Liver (tissue), 9 donors: ENCODE measurements around the gene ADCY9. TPM values are rescaled to one million over a fixed set of nuclear protein-coding genes. Genes with fewer than 3 reads are reported as not detected.

Source experiments
- DNase-seq: peaks from one replicate; pipeline ENCODE4 v3.0.0-alpha.2; 2017; ENCODE audit warnings: low spot score
- H3K27ac ChIP-seq, 2 donors: one replicate each; pipeline ENCODE4 v1.7.0; 2013; ENCODE audit warnings: inconsistent platforms in 2 of 2, low read length in 2 of 2, control low read depth in 1 of 2, low read depth in 1 of 2, mild to moderate bottlenecking in 1 of 2
- H3K27me3 ChIP-seq, 4 donors: one replicate each; pipeline versions ENCODE4 v1.6.1 to v1.7.0; 2013; ENCODE audit warnings: low read length in 3 of 4, inconsistent platforms in 1 of 4, mild to moderate bottlenecking in 1 of 4, moderate library complexity in 1 of 4; ENCODE audit not compliant: control insufficient read depth in 4 of 4, insufficient read depth in 4 of 4
- H3K36me3 ChIP-seq, 4 donors: one replicate each; pipeline versions ENCODE4 v1.6.1 to v1.7.0; 2013; ENCODE audit warnings: low read length in 3 of 4, mild to moderate bottlenecking in 3 of 4, low read depth in 1 of 4, moderate library complexity in 1 of 4; ENCODE audit not compliant: control insufficient read depth in 4 of 4, insufficient read depth in 3 of 4
- H3K4me1 ChIP-seq, 4 donors: one replicate each; pipeline versions ENCODE4 v1.6.1 to v1.7.0; 2013; ENCODE audit warnings: low read length in 3 of 4, mild to moderate bottlenecking in 3 of 4, moderate library complexity in 1 of 4; ENCODE audit not compliant: control insufficient read depth in 4 of 4, insufficient read depth in 4 of 4
- H3K4me3 ChIP-seq, 3 donors: one replicate each; pipeline versions ENCODE4 v1.6.1 to v1.7.0; 2013; ENCODE audit warnings: low read length in 3 of 3, control low read depth in 1 of 3, low read depth in 1 of 3, mild to moderate bottlenecking in 1 of 3
- H3K9ac ChIP-seq, 2 donors: one replicate each; pipeline ENCODE4 v1.7.0; 2013; ENCODE audit warnings: low read length in 2 of 2, mild to moderate bottlenecking in 2 of 2, moderate library complexity in 2 of 2, control low read depth in 1 of 2, low read depth in 1 of 2
- H3K9me3 ChIP-seq, 4 donors: one replicate each; pipeline versions ENCODE4 v1.6.1 to v1.7.0; 2013; ENCODE audit warnings: low read length in 3 of 4; ENCODE audit not compliant: control insufficient read depth in 4 of 4
- ATF3 ChIP-seq: IDR thresholded peaks from 2 replicates; pipeline ENCODE4 v1.6.1; 2016; ENCODE audit warnings: antibody characterized with exemption
- CTCF ChIP-seq: fragments of 150-350 bp; IDR thresholded peaks from 2 replicates; pipeline ENCODE4 v1.5.1; 2017; ENCODE audit warnings: improper control_type of control experiment, low read depth, low read length; ENCODE audit not compliant: missing input control
- EGR1 ChIP-seq, 2 donors: IDR thresholded peaks; 2 replicates each; pipeline ENCODE4 v1.6.1; 2016 to 2018; ENCODE audit warnings: antibody characterized with exemption in 2 of 2, low read depth in 2 of 2
- FOXA1 ChIP-seq: IDR thresholded peaks from 2 replicates; pipeline ENCODE4 v1.6.1; 2016; ENCODE audit warnings: antibody characterized with exemption
- FOXA2 ChIP-seq: IDR thresholded peaks from 2 replicates; pipeline ENCODE4 v1.6.1; 2016; ENCODE audit warnings: antibody characterized with exemption
- GABPA ChIP-seq, 2 donors: IDR thresholded peaks in 1 of 2; conservative IDR thresholded peaks in 1 of 2; 2 replicates each; pipeline ENCODE4 v1.6.1; 2016; ENCODE audit warnings: antibody characterized with exemption in 2 of 2, mild to moderate bottlenecking in 1 of 2, moderate library complexity in 1 of 2
- HNF4G ChIP-seq: IDR thresholded peaks from 2 replicates; pipeline ENCODE4 v1.6.1; 2016; ENCODE audit warnings: antibody characterized with exemption
- JUND ChIP-seq, 2 donors: IDR thresholded peaks; 2 replicates each; pipeline ENCODE4 v1.6.1; 2016; ENCODE audit warnings: antibody characterized with exemption in 2 of 2
- MAX ChIP-seq: IDR thresholded peaks from 2 replicates; pipeline ENCODE4 v1.6.1; 2016; ENCODE audit warnings: antibody characterized with exemption
- NR2F2 ChIP-seq: IDR thresholded peaks from 2 replicates; pipeline ENCODE4 v1.6.1; 2016; ENCODE audit warnings: antibody characterized with exemption
- RAD21 ChIP-seq, 2 donors: IDR thresholded peaks; 2 replicates each; pipeline ENCODE4 v1.6.1; 2016; ENCODE audit warnings: antibody characterized with exemption in 2 of 2, mild to moderate bottlenecking in 2 of 2
- REST ChIP-seq: IDR thresholded peaks from 2 replicates; pipeline ENCODE4 v1.6.1; 2016; ENCODE audit warnings: antibody characterized with exemption, mild to moderate bottlenecking
- RXRA ChIP-seq, 2 donors: IDR thresholded peaks; 2 replicates each; pipeline ENCODE4 v1.6.1; 2017 to 2018; ENCODE audit warnings: antibody characterized with exemption in 2 of 2, mild to moderate bottlenecking in 1 of 2
- SP1 ChIP-seq: IDR thresholded peaks from 2 replicates; pipeline ENCODE4 v1.6.1; 2018; ENCODE audit warnings: antibody characterized with exemption, mild to moderate bottlenecking
- YY1 ChIP-seq: IDR thresholded peaks from 2 replicates; pipeline ENCODE4 v1.6.1; 2016; ENCODE audit warnings: antibody characterized with exemption, mild to moderate bottlenecking
- ZBTB33 ChIP-seq: IDR thresholded peaks from 2 replicates; pipeline ENCODE4 v1.6.1; 2016; ENCODE audit warnings: antibody characterized with exemption
- WGBS: extraction: QIAGEN DNeasy Blood & Tissue Kit; methylation state at CpG from one replicate; pipeline ENCODE4 v1.1.7; 2013; 5-methylcytosine and 5-hydroxymethylcytosine counted together
- polyA plus RNA-seq, 2 donors: library from polyadenylated mRNA; stranded (reverse) in 1 of 2; unstranded in 1 of 2; fragments of 200-250 nt in 1 of 2; fragments of >200 nt in 1 of 2; fragmentation: Nextera tagmentation in 1 of 2; extraction: Ambion mirVana in 1 of 2; gene quantifications; one replicate each; pipeline versions ENCODE4 v1.2.1 to v1.2.3, GENCODE V29; 2013 to 2015
- total RNA-seq, 2 donors: library from RNA; depleted of rRNA; stranded (reverse); fragments of >200 nt; gene quantifications; one replicate each; pipeline ENCODE4 v1.2.3, GENCODE V29; 2014
- donor health status: healthy.
- donor health status: healthy.
- donor health status: healthy.
- donor health status: healthy.
- donor health status: healthy.

The ADCY9 gene
- total and polyA plus RNA-seq, 4 donors = 3.6 to 25.1 (median 11.0) TPM

GRCh38 chr16:4133897-4134372 lies 17.7 kb upstream of the ADCY9 start:
- WGBS = 94% methylated on average over 10 of the region's 10 CpGs

More at GRCh38 chr16:4133897-4134372, 17.7 kb upstream of the ADCY9 start:
- Histone ChIP-seq H3K27me3 (no peaks in the 10 kb centered on the region), H3K36me3 (no peaks in the 10 kb centered on the region), H3K9me3 (no peaks in the 10 kb centered on the region), H3K4me3 (no peak overlapping the region), H3K27ac (no peak overlapping the region), H3K4me1 (no peaks in the 10 kb centered on the region), H3K9ac (no peak overlapping the region)
- TF ChIP-seq SP1 (no peak), HNF4G (no peak), FOXA1 (no peak), RXRA (IDR thresholded peaks at IDR 0.05) (no peak), RAD21 (IDR thresholded peaks at IDR 0.05) (no peak), EGR1 (IDR thresholded peaks at IDR 0.05; ENCODE audit: low read depth in 2 of 2) (no peak), MAX (no peak), FOXA2 (no peak), ATF3 (no peak), CTCF (no peak), REST (no peak), ZBTB33 (no peak), YY1 (no peak), JUND (IDR thresholded peaks at IDR 0.05) (no peak), GABPA (IDR thresholded peaks at IDR 0.05 in 1 of 2, conservative IDR thresholded peaks at IDR 0.05 in 1 of 2) (no peak), NR2F2 (no peak)
- DNase-seq = no peak
